Stimulated activated naive CD8-positive, alpha-beta T cell treated with anti-CD3 and anti-CD28 coated beads, Interleukin-15, Interleukin-2, amounts not matched to agents 100 U/mL and 50 U/mL, for 24 hours (primary cell): ENCODE data around the gene MEAF6.

ENCODE experiments used
- ATAC-seq: fragments of 150-1000 bp; cut with Tn5 transposase; one replicate; pipeline ENCODE4 v1.10.0; 2021
- DNase-seq: peaks from one replicate; pipeline ENCODE4 v3.0.0; 2021

MEAF6 gene

DNA sequence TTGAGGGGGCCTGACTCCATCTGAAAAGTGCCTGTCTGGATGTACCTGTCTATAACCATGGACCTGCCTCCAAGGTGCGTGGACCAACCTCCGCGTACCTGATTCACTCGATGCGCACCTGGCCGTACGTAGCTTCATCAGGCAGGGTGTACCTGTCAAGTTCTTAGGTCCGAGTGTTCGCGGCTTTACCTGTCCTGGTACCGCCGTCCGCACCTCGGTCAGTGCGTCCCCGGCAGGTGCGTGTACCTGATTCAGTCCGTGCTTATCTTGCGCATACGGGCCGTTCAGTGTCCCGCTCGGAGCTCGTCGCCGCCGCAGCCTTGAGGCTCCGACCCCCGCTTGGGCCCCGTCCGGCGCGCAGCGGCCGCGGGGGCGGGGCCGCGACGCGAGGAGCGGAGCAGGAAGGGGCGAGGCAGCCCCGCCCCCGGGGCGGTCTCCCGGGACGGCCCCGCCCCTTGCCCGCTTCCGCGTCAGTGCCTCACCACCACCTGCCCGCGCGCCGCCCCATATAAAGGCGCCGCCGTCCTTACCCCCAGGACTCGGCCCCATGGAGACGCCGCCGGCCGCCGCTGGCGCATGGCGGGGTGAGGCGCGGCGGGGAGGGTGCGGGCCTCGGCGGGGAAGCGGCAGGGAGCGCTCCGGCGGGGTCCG lies 40.4 kb downstream of the MEAF6 start, which contains the start of gene ZC3H12A:
TSS of gene ZC3H12A (plus strand) at position 535 of the 651 bp plus-strand sequence. CDS start 917 bp downstream, outside the sequence.
- ATAC-seq (peak; percentile 60), DNase-seq (peak; percentile 95)

DNA sequence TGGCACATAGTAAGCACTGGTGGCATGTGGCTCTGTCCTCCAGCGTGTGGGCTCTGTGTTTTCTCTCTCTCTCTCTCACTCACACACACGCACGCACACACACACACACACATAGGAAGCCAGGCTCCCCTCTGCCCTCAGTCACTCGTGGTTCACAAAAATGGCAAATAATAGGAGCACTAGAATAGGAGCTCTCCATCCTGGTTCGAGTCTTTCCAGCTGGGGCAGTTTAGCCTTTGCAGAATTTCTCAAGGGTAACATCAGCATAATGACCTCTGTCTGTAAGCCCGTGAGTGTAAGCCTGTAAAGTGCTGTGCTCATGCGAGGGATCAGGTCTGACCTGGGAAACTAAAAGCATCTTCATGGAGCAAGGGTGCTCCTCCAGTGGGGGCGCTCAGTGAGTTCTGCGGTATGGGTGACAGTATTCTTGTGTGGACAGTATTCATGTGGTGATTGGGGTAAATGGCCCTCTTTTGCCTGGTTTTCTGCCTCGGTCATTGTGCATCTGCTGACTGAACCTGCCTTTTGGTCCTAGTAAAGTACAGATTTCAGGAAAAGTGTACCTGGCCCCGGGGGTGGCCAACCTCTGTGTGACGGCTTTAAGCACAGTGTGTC lies 41.0 kb downstream of the MEAF6 start:
- ATAC-seq: peak; percentile 24
- DNase-seq: peak; percentile 60

GRCh38 chr1:37472994-37473393 lies 41.6 kb downstream of the MEAF6 start:
- no peak for ATAC-seq
- no peak for DNase-seq

DNA sequence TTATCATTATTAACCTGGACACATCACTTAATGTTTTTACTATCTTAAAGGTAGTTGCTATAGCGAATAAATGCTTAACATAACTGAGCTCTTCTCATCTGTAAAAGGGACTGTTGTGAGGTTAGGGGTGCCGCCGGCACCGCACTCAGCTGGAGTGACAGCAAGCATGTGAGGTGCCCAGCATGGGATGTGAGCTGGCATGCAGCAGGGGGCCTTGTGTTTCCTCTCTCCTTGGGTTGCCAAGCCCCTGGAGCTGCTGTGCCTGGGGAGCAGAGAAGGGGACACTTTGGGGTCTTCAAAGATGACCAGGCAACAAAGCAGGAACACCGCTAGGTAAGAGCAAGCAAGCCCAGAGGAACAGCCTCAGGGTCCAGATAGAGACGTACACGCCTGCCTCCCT lies 42.3 kb downstream of the MEAF6 start:
- DNase-seq (no peak), ATAC-seq (no peak)

DNA sequence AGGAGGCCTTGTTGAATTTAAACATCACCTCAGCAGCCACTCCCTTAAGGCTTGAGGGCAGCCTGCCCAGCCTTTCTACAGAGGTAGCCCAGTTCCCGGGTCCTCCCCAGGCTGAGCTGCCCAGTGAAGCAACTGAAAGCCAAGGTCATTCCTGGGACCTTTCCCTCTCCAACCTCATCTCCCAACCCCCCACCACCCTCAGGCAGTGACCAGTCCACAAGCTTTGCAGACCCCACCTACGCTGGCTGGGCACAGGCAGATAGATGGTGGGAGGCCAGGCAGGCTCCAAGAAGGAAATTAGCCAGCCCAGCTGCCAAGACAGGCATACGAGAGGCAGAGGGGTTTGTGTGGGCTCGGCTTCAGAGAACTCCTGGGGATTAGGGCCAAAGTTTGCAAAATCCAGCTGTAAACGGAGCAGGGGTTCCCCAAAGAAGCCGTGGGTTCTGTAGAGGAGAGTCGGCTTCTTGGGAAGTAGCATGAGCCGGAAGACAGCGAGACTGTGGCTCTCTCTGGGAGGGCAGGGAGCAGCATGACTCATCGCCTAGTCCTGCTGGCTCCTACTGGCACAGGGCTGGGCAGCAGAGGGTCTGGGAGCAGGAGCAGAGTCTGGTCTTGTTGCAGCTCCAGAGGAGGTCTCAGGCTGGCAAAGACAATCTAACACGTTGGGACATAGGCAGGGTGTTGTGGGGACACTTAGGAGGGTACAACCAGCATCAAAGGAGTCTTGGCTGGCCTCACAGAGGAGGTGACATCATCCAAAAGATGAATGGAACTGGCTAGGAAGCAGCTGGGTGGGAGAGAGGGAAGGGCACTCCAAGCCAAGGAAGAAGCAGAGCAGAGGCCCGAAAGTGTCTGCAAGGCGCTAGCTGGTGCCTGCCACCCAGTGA lies 43.0 kb downstream of the MEAF6 start:
- DNase-seq: no peak
- ATAC-seq: no peak

- ATAC-seq (no peak), DNase-seq (no peak)
Observed at GRCh38 chr1:37469386-37469785, 45.2 kb downstream of the MEAF6 start.

DNA sequence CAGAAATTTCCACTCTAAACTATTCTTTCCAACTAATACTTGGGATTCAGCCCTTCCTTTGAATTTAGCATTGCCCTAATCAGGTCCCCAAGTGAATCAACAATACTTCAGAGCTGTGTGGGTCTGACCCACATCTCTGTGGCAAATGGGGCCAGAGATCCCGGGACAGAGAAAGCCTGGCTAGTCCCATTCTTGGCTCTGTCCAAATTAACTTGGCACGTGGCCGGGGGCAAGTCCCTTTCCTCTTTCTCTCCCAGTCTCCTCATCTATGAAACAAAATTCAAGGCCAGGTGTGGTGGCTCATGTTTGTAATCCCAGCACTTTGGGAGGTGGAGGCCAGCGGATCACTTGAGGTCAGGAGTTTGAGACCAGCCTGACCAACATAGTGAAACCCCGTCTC lies 46.5 kb downstream of the MEAF6 start:
- DNase-seq (no peak), ATAC-seq (no peak)

- DNase-seq (no peak), ATAC-seq (no peak)
Observed at GRCh38 chr1:37465593-37466517, 48.7 kb downstream of the MEAF6 start.

- no peak for DNase-seq
- ATAC-seq: no peak
Observed at GRCh38 chr1:37464443-37464842, 50.1 kb downstream of the MEAF6 start.

DNA sequence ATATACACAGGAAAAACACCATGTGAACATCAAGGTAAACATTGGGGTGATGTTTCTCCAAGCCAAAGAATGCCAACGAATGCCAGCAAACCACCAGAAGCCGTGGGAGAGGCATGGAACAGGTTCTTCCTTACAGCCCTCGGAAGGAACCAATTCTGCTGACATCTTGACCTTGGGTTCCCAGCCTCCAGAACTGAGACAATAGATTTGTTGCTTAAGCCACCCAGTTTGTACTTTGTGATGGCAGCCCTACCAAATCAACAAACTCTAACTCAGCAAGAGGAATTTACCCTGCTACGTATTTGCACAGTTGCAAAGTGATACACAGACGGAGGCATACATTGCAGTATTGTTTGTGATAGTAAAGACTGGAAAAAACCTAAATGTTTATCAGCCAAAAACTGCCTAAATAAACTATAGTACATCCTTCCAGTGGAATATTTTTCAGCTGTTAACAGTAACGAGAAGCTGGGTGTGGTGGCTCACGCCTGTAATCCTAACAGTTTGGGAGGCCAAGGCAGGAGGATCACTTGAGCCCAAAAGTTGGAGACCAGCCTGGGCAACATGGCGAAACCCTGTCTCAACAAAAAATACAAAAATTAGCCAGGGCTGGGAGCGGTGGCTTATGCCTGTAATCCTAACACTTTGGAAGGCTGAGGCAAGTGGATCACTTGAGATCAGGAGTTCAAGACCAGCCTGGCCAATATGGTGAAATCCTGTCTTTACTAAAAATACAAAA lies 52.7 kb downstream of the MEAF6 start:
- ATAC-seq: no peak
- no peak for DNase-seq

GRCh38 chr1:37458551-37458950 lies 56.0 kb downstream of the MEAF6 start:
- DNase-seq: no peak
- no peak for ATAC-seq

DNA sequence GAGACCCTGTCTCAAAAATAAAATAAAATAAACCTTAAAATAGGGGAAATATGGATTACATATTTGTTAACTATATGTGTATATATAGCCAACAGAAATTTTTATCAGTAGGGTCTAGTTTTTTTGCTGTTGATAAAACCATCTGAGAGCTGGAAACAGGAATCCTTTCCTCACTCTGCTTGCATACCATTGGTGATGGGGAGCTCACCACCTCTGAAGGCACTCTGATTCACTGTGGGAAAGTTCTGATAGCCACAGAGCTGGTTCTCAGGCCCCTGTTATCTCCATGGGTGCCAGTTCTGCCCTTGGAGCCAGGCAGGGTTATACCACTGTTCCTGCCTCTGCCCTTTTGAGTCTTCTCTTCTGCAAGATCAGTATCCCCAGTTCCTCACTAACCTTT lies 58.0 kb downstream of the MEAF6 start:
- ATAC-seq (no peak), DNase-seq (no peak)

DNA sequence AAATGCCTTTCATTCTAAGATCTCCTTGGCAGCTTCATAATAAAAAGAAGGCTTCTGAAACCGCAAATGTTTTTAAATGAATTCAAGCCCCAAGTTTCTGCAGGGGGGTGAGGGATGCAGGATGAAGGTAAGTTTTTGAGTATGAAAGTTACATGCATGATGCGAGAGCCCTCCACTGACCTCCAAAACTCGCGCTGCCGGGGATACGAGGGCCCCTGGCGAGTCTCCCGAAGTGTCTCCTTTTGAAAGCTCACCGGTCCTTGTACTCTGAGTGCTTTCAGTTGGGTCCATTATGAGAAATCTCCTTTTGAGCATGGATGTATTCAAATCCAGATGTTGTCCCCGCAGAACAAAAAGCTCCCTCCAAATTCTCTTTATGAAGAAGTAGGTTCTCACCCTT lies 59.0 kb downstream of the MEAF6 start:
- DNase-seq: no peak
- no peak for ATAC-seq

DNA sequence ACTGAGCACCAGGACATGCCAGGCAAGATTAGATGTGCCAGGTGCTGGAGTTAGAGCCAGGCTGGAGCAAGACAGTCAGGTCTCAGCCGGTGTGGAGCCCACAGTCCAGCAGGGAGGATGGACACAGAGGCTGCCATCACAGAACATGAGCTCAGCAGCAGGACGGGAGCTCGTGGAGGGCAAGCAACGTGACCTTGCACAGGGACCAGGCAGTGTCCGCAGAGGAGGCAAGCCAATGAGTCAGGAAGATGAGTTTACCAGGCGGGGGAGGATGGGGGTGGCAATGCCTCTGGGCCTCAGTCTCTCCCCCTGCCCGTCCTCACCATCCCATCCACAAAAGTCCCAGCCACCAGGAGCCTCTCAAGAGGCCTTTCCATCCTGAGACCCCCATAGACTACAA lies 60.9 kb downstream of the MEAF6 start:
- ATAC-seq (no peak), DNase-seq (no peak)

GRCh38 chr1:37452416-37452815 lies 62.1 kb downstream of the MEAF6 start:
- no peak for ATAC-seq
- DNase-seq: no peak

DNA sequence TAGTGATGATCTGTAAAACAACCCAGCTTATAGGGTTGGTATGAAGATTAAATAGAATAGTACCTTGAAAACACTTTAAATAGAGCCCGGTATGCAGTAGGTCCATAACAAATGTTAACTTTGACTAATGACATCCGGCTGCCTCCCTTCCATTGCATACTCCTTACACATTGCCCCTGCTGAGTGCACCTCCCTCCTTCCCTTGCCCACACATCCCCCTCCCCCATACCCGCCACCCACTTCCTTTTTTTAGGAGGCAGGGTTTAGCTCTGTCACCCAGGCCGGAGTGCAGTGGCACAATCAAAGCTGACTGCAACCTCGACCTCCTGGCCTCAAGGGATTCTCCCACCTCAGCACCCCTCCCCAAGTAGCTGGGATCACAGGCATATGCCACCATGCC lies 64.6 kb downstream of the MEAF6 start:
- ATAC-seq (peak; percentile 28), DNase-seq (peak; percentile 46)

DNA sequence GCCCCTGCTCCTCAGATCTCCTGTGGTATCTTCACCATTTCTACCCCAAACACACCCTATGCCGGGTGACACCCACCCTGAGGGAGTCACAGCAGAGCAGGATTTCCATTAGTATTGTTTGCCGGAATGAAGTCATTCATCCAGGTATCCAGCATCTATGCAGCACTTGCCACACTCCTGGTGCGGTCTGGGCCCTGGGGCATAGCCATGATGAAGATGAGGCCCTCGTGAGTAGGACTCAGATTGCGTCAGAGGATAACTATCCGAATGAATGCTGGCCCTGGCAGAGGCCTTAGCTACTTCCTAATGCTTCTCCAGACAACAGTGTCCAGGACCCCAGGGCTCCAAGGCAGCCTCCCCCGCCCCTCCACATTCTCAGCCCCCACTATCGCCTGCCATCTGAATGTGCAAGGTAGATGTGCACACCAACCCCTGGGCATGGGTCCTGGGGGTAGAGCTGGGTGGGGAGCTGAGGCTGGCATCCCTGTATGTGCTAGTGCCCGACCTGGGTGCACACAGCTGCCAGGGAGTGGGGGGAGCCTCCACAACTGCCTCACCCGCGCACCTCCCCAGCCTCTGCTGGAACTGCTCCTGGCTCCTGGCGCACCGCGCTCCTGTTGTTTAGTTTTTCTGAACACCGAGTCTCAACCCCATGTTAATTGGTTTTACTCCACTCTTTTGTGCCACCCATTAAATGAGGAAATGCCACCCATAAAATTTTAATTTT lies 65.7 kb downstream of the MEAF6 start:
- no peak for DNase-seq
- ATAC-seq: no peak

GRCh38 chr1:37448185-37448584 lies 66.4 kb downstream of the MEAF6 start:
- ATAC-seq (no peak), DNase-seq (no peak)

GRCh38 chr1:37446874-37447273 lies 67.7 kb downstream of the MEAF6 start:
- DNase-seq: no peak
- ATAC-seq: no peak

DNA sequence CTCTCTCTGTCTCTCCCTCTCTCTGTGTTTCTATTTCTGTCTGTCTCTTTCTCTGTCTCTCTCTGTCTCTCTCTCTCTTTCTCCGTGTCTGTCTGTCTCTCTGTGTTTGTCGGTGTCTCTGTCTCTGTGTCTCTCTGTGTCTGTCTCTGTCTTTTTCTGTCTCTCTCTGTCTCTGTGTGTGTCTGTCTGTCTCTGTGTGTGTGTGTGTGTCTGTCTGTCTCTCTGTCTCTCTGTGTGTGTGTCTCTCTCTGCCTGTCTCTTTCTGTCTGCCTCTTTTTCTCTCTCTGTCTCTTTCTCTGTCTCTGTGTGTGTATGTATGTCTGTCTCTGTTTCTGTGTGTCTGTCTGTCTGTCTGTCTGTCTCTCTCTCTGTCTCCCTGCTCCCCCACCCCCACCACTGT lies 71.9 kb downstream of the MEAF6 start:
- ATAC-seq (no peak), DNase-seq (no peak)
